Left lung (tissue), 10 donors: Measurements from ENCODE around the gene BPIFB2. TPM values are rescaled to one million over a fixed set of nuclear protein-coding genes. Genes with fewer than 3 reads are reported as not detected.

ENCODE experiments used
- ATAC-seq: fragments of 200-7000 bp; cut with Tn5 transposase; one replicate; pipeline ENCODE4 v1.9.1; 2020; ENCODE audit warnings: moderate library complexity
- DNase-seq, 4 donors: peaks; one replicate each; pipeline ENCODE4 v3.0.0-alpha.2; 2013 to 2020
- H3K27ac ChIP-seq, 2 donors: fragments of 200-600 bp; sonication (generic) in 1 of 2; one replicate each; pipeline versions ENCODE4 v1.5.0 to v1.8.0; 2020 to 2021
- H3K27me3 ChIP-seq, 2 donors: fragments of 200-600 bp; sonication (generic) in 1 of 2; one replicate each; pipeline versions ENCODE4 v1.5.0 to v1.8.0; 2020 to 2021
- H3K36me3 ChIP-seq, 2 donors: fragments of 200-600 bp; sonication (generic) in 1 of 2; one replicate each; pipeline versions ENCODE4 v1.5.0 to v1.8.0; 2020 to 2021
- H3K4me1 ChIP-seq, 2 donors: fragments of 200-600 bp; one replicate each; pipeline ENCODE4 v1.8.0; 2021
- H3K4me3 ChIP-seq, 2 donors: fragments of 200-600 bp; sonication (generic) in 1 of 2; one replicate each; pipeline versions ENCODE4 v1.5.0 to v1.8.0; 2020 to 2021; ENCODE audit warnings: mild to moderate bottlenecking in 1 of 2
- H3K9me3 ChIP-seq, 2 donors: fragments of 200-600 bp; sonication (generic) in 1 of 2; one replicate each; pipeline versions ENCODE4 v1.5.0 to v1.8.0; 2020 to 2021
- CTCF ChIP-seq, 2 donors: fragments of 200-600 bp; sonication (generic) in 1 of 2; IDR thresholded peaks; one replicate each; pipeline versions ENCODE4 v1.5.0 to v1.8.0; 2021; ENCODE audit warnings: antibody characterized with exemption in 2 of 2
- intact Hi-C, 2 donors: fragments of 100-400 bp; cut with DNase I; formaldehyde crosslinking; loops; one replicate each; pipeline versions ENCODE4 v1.11.2 to v1.14.2; 2022
- polyA plus RNA-seq, 6 donors: library from polyadenylated mRNA; unstranded; fragments of 120-200 nt; gene quantifications; one replicate each; pipeline ENCODE4 v1.2.1, GENCODE V29; 2013; ENCODE audit not compliant: insufficient read length in 6 of 6
- total RNA-seq, 2 donors: library from RNA; stranded (reverse); fragmentation: NEBNext Ultra II Directional; extraction: Animal tissue kit (Norgen Biotek cat#: 25700); gene quantifications; one replicate each; pipeline ENCODE4 v1.2.1, GENCODE V29; 2021
- donor health status: DM: no; HTN: yes; CAD: no.
- donor health status: DM: no; HTN: no; CAD: no.

BPIFB2 gene
- total and polyA plus RNA-seq, 8 donors, result 0.65 TPM; not detected in 7

GRCh38 chr20:33014336-33015113 is 7.0 kb downstream of the BPIFB2 start:
- ATAC-seq (no peak), DNase-seq (no peak)
- Histone ChIP-seq H3K9me3 (no peaks in the 10 kb centered on the region), H3K27ac (no peak overlapping the region), H3K36me3 (no peaks in the 10 kb centered on the region), H3K4me3 (no peak overlapping the region), H3K27me3 (peaks cover 0 to 55% of the 10 kb centered on the region in 2 donors), H3K4me1 (no peaks in the 10 kb centered on the region)
- TF ChIP-seq CTCF (IDR thresholded peaks at IDR 0.05), result no peak
- intact Hi-C loops, result no loop called here

GRCh38 chr20:33015114-33015484 is 7.6 kb downstream of the BPIFB2 start:
- no peaks in the 10 kb centered on the region for H3K9me3 ChIP-seq
- TF ChIP-seq CTCF (IDR thresholded peaks at IDR 0.05), result no peak
- no peak overlapping the region for H3K4me3 ChIP-seq
- H3K27ac ChIP-seq, result no peak overlapping the region
- ATAC-seq (no peak), DNase-seq (no peak)
- H3K27me3 ChIP-seq, result peaks cover 0 to 55% of the 10 kb centered on the region in 2 donors
- intact Hi-C loops, result no loop called here
- H3K36me3 ChIP-seq, result no peaks in the 10 kb centered on the region
- no peaks in the 10 kb centered on the region for H3K4me1 ChIP-seq

GRCh38 chr20:33015700-33016580 is 8.4 kb downstream of the BPIFB2 start:
- ATAC-seq (no peak), DNase-seq (no peak)
- Histone ChIP-seq H3K27ac (no peak overlapping the region), H3K27me3 (peaks cover 0 to 51% of the 10 kb centered on the region in 2 donors), H3K4me1 (no peaks in the 10 kb centered on the region), H3K36me3 (no peaks in the 10 kb centered on the region), H3K4me3 (no peak overlapping the region), H3K9me3 (no peaks in the 10 kb centered on the region)
- intact Hi-C loops, result no loop called here
- TF ChIP-seq CTCF (IDR thresholded peaks at IDR 0.05), result no peak

GRCh38 chr20:33016581-33017109 is 9.1 kb downstream of the BPIFB2 start:
- no peak overlapping the region for H3K27ac ChIP-seq
- ATAC-seq (no peak), DNase-seq (no peak)
- H3K36me3 ChIP-seq, result no peaks in the 10 kb centered on the region
- TF ChIP-seq CTCF (IDR thresholded peaks at IDR 0.05), result no peak
- H3K9me3 ChIP-seq, result no peaks in the 10 kb centered on the region
- peaks cover 0 to 47% of the 10 kb centered on the region in 2 donors for H3K27me3 ChIP-seq
- no peak overlapping the region for H3K4me3 ChIP-seq
- H3K4me1 ChIP-seq, result no peaks in the 10 kb centered on the region
- intact Hi-C loops, result no loop called here

- H3K4me3 ChIP-seq, result no peak overlapping the region
These were observed 10.0 kb downstream of the BPIFB2 start for GRCh38 chr20:33017542-33017941.

More at GRCh38 chr20:33017542-33017941, 10.0 kb downstream of the BPIFB2 start:
- Histone ChIP-seq H3K36me3 (no peaks in the 10 kb centered on the region), H3K4me1 (no peaks in the 10 kb centered on the region), H3K27ac (no peak overlapping the region), H3K27me3 (peaks cover 0 to 39% of the 10 kb centered on the region in 2 donors), H3K9me3 (no peaks in the 10 kb centered on the region)
- DNase-seq (no peak), ATAC-seq (no peak)
- intact Hi-C loops, result no loop called here
- TF ChIP-seq CTCF (IDR thresholded peaks at IDR 0.05), result no peak
